22Rv1 (cell line): Measurements from ENCODE around the gene SBF2.

Source experiments
- ZFX ChIP-seq: fragments of 450-650 bp; IDR thresholded peaks from 2 replicates; pipeline ENCODE4 v1.6.1; 2017; ENCODE audit warnings: antibody characterized with exemption, borderline replicate concordance
- TF ChIP-seq, protein P1 (sequence below): fragments of 450-650 bp; IDR thresholded peaks from 2 replicates; pipeline ENCODE4 v1.5.1; 2017; ENCODE audit warnings: mild to moderate bottlenecking

DNA sequence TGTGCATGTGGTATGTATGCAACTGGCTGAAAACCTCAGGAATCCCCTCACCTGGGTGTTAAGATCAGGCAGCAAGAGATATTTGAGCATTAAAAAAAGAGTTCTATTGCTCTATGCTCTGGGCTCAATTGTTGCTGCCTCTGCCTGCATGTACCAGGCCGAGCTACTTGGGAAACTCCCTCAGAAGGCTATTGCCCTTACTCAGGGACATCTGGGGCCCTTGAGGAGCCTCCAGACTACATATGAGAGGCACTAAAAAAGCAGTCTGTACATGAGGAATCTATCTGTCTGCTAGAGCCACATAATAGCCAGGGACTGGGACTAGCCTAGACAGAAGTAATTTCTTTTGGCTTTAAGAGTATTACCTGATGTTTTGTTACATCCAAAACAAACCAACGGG, 510.0 kb downstream of the SBF2 start:
- TF ChIP-seq, protein P1, sequence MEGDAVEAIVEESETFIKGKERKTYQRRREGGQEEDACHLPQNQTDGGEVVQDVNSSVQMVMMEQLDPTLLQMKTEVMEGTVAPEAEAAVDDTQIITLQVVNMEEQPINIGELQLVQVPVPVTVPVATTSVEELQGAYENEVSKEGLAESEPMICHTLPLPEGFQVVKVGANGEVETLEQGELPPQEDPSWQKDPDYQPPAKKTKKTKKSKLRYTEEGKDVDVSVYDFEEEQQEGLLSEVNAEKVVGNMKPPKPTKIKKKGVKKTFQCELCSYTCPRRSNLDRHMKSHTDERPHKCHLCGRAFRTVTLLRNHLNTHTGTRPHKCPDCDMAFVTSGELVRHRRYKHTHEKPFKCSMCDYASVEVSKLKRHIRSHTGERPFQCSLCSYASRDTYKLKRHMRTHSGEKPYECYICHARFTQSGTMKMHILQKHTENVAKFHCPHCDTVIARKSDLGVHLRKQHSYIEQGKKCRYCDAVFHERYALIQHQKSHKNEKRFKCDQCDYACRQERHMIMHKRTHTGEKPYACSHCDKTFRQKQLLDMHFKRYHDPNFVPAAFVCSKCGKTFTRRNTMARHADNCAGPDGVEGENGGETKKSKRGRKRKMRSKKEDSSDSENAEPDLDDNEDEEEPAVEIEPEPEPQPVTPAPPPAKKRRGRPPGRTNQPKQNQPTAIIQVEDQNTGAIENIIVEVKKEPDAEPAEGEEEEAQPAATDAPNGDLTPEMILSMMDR = no peak
- no peak for TF ChIP-seq ZFX
